OCI-LY7 (cell line): ENCODE measurements around the gene CAB39. TPM values are rescaled to one million over a fixed set of nuclear protein-coding genes. Genes with fewer than 3 reads are reported as not detected.

ENCODE experiments used
- BruUV-seq: library from RNA; stranded (reverse); fragments of 400-500 nt; replicated peaks from 2 replicates; lab custom pipeline; 2021; lab: Mats Ljungman, UMichigan
- CTCF ChIA-PET: fragments of 300-600 bp; sonication (Branson Sonifier 250); formaldehyde crosslinking; loops from one replicate; lab custom pipeline; 2022; ENCODE audit warnings: antibody characterized with exemption; ENCODE audit not compliant: unreplicated experiment; lab: Charles Lee
- POLR2A ChIA-PET: fragments of 300-600 bp; sonication (Branson Sonifier 250); formaldehyde crosslinking; loops from one replicate; lab custom pipeline; 2022; ENCODE audit warnings: antibody characterized with exemption; lab: Charles Lee
- DNase-seq: peaks from one replicate; pipeline ENCODE4 v3.0.0-alpha.2; 2015; ENCODE audit warnings: low spot score
- H2AFZ ChIP-seq: fragments of 200-600 bp; sonication (generic), shearing (Covaris generic); 2 replicates; pipeline ENCODE4 v1.6.1; 2014; ENCODE audit warnings: mild to moderate bottlenecking, antibody characterized with exemption, low read length, moderate library complexity
- H3K27ac ChIP-seq: fragments of 200-600 bp; sonication (generic); 2 replicates; pipeline ENCODE4 v1.5.1; 2014; ENCODE audit warnings: mixed run types, low read depth, mild to moderate bottlenecking, moderate library complexity, low read length, inconsistent platforms; ENCODE audit not compliant: poor library complexity, severe bottlenecking
- H3K36me3 ChIP-seq: fragments of 200-600 bp; sonication (generic); 2 replicates; pipeline ENCODE4 v1.6.1; 2014; ENCODE audit warnings: mild to moderate bottlenecking, antibody characterized with exemption, low read length, moderate library complexity, mixed read lengths; ENCODE audit not compliant: insufficient read depth
- H3K4me1 ChIP-seq: fragments of 200-600 bp; sonication (generic); 2 replicates; pipeline ENCODE4 v1.5.1; 2014; ENCODE audit warnings: mild to moderate bottlenecking, low read length; ENCODE audit not compliant: insufficient read depth, poor library complexity, severe bottlenecking
- H3K4me2 ChIP-seq: fragments of 200-600 bp; sonication (generic); 2 replicates; pipeline ENCODE4 v1.6.1; 2014; ENCODE audit warnings: mild to moderate bottlenecking, low read length
- H3K4me3 ChIP-seq: fragments of 200-600 bp; sonication (generic); 2 replicates; pipeline ENCODE4 v1.5.1; 2014; ENCODE audit warnings: mild to moderate bottlenecking, low read depth, low read length; ENCODE audit not compliant: poor library complexity, severe bottlenecking
- H3K79me2 ChIP-seq: fragments of 200-600 bp; sonication (generic); 2 replicates; pipeline ENCODE4 v1.6.1; 2016; ENCODE audit warnings: low read depth, mild to moderate bottlenecking, low read length, moderate library complexity, mixed read lengths; ENCODE audit not compliant: insufficient read depth
- H3K9me2 ChIP-seq: fragments of 200-600 bp; sonication (generic); 2 replicates; pipeline ENCODE4 v1.6.1; 2016; ENCODE audit warnings: mild to moderate bottlenecking, low read length, mixed read lengths; ENCODE audit not compliant: insufficient read depth
- H3K9me3 ChIP-seq: fragments of 200-600 bp; sonication (generic); 2 replicates; pipeline ENCODE4 v1.6.1; 2014; ENCODE audit warnings: mild to moderate bottlenecking, mixed run types, low read length, mixed read lengths
- H4K20me1 ChIP-seq: fragments of 200-600 bp; sonication (generic); 2 replicates; pipeline ENCODE4 v1.6.1; 2014; ENCODE audit warnings: mild to moderate bottlenecking, antibody characterized with exemption, low read length, moderate library complexity, mixed read lengths; ENCODE audit not compliant: insufficient read depth
- CTCF ChIP-seq: fragments of 200-600 bp; sonication (generic); conservative IDR thresholded peaks from 2 replicates; pipeline ENCODE4 v1.5.1; 2014; ENCODE audit warnings: mild to moderate bottlenecking, antibody characterized with exemption, low read length, moderate library complexity, mixed read lengths
- EZH2phosphoT487 ChIP-seq: fragments of 200-600 bp; sonication (generic); IDR thresholded peaks from 2 replicates; pipeline ENCODE4 v1.6.1; 2018; ENCODE audit warnings: low read depth, borderline replicate concordance, mild to moderate bottlenecking, mixed run types, antibody characterized with exemption, low read length, moderate library complexity, mixed read lengths
- intact Hi-C: fragments of 100-400 bp; cut with micrococcal nuclease; formaldehyde crosslinking; loops from one replicate; pipeline ENCODE4 v1.10.0; 2022; ENCODE audit not compliant: unreplicated experiment
- total RNA-seq, 2 experiments: library from RNA; depleted of rRNA in 1 of 2; stranded (reverse); fragments of >200 nt in 1 of 2; shearing (Covaris generic) in 1 of 2; gene quantifications; 2 replicates each; pipeline ENCODE4 v1.2.3, GENCODE V29; 2014 to 2022

Gene CAB39
- total RNA-seq, 2 experiments from 2014 or later, result 39.3 to 53.4 TPM

DNA sequence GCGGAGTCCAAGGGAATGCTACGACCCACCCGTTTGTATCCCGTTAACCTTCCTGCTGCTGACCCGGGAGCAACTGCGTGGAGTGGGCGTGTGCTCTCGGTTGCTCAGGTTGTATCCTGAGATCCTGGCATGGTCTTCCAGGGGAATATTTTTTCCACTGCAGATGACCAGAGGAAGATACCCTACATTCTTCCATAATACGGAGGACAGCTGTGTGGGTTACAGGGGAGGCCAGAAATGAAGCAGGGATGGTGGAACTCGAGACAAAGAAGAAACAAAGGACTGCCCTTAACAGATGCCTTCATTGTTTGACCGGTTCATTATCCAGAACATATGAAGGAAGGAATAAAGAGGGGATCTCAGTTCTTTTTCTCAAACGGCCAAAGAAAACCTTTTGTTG, 39.8 kb upstream of the CAB39 start:
- TF ChIP-seq CTCF (no peak), EZH2phosphoT487 (no peak)
- H3K36me3 ChIP-seq, result no peaks in the 10 kb centered on the region
- H3K27ac ChIP-seq, result no peak overlapping the region
- H3K4me2 ChIP-seq, result no peak overlapping the region
- ChIA-PET POLR2A (interaction anchor here (0.7 kb wide), 1 partner anchor 31 kb away, joined by 3 read pairs; no protein-coding TSS in a partner anchor), CTCF (no interaction called here)
- no peak for DNase-seq
- H3K4me1 ChIP-seq, result peaks cover 14% of the 10 kb centered on the region
- H3K9me3 ChIP-seq, result no peaks in the 10 kb centered on the region
- H3K79me2 ChIP-seq, result no peaks in the 10 kb centered on the region
- no peak overlapping the region for H3K4me3 ChIP-seq
- no peaks in the 10 kb centered on the region for H3K9me2 ChIP-seq
- H2AFZ ChIP-seq, result no peak overlapping the region
- no TSS peak for BruUV-seq
- intact Hi-C loops, result no loop called here
- H4K20me1 ChIP-seq, result no peaks in the 10 kb centered on the region

- POLR2A ChIA-PET, result interaction anchor here (0.6 kb wide), 1 partner anchor 11 kb away, joined by 3 read pairs; no protein-coding TSS in a partner anchor
- CTCF ChIA-PET, result no interaction called here
These were observed 38.2 kb upstream of the CAB39 start for GRCh38 chr2:230674401-230674800.

More at GRCh38 chr2:230674401-230674800, 38.2 kb upstream of the CAB39 start:
- no peak overlapping the region for H2AFZ ChIP-seq
- DNase-seq, result no peak
- no peaks in the 10 kb centered on the region for H3K9me3 ChIP-seq
- H3K4me2 ChIP-seq, result no peak overlapping the region
- intact Hi-C loops, result no loop called here
- no peaks in the 10 kb centered on the region for H4K20me1 ChIP-seq
- H3K4me3 ChIP-seq, result no peak overlapping the region
- H3K9me2 ChIP-seq, result no peaks in the 10 kb centered on the region
- no peaks in the 10 kb centered on the region for H3K79me2 ChIP-seq
- H3K36me3 ChIP-seq, result no peaks in the 10 kb centered on the region
- H3K27ac ChIP-seq, result no peak overlapping the region
- BruUV-seq, result no TSS peak
- TF ChIP-seq EZH2phosphoT487 (no peak), CTCF (no peak)
- H3K4me1 ChIP-seq, result no peaks in the 10 kb centered on the region
